HepG2 (cell line): ENCODE measurements around the gene CPNE1. TPM values are rescaled to one million over a fixed set of nuclear protein-coding genes. Genes with fewer than 3 reads are reported as not detected.

Experiments
- CEBPG ChIP-seq: IDR thresholded peaks from 2 replicates; pipeline ENCODE4 v1.6.1; 2016
- CEBPZ ChIP-seq: IDR thresholded peaks from 2 replicates; pipeline ENCODE4 v1.6.1; 2012; ENCODE audit warnings: low read length, improper control_type of control experiment
- DBP ChIP-seq: sonication (generic); formaldehyde crosslinking; IDR thresholded peaks from 2 replicates; pipeline ENCODE4 v1.4.0; 2020; ENCODE audit warnings: missing genetic modification reagents; ENCODE audit errors: not compliant biosample characterization
- REST ChIP-seq, 2 experiments: IDR thresholded peaks; 2 replicates each; pipeline ENCODE4 v1.6.1; 2011 to 2012; ENCODE audit warnings: low read length in 2 of 2, borderline replicate concordance in 1 of 2, low read depth in 1 of 2, mild to moderate bottlenecking in 1 of 2, moderate library complexity in 1 of 2
- ZBTB40 ChIP-seq, 2 experiments: fragments of 450-650 bp in 1 of 2; sonication (generic) in 1 of 2; formaldehyde crosslinking in 1 of 2; IDR thresholded peaks; 2 replicates each; pipeline versions ENCODE4 v1.6.1 to v1.8.0; 2016 to 2022; ENCODE audit warnings: antibody characterized with exemption in 1 of 2, mild to moderate bottlenecking in 1 of 2, missing genetic modification reagents in 1 of 2
- ZFP1 ChIP-seq: IDR thresholded peaks from 2 replicates; pipeline ENCODE4 v1.6.1; 2016
- ZNF343 ChIP-seq: sonication (generic); formaldehyde crosslinking; IDR thresholded peaks from 2 replicates; pipeline ENCODE4 v1.4.0; 2020; ENCODE audit warnings: mild to moderate bottlenecking, missing genetic modification reagents
- ZSCAN31 ChIP-seq: sonication (generic); formaldehyde crosslinking; IDR thresholded peaks from 2 replicates; pipeline ENCODE4 v1.5.0; 2020; ENCODE audit warnings: low read depth, mild to moderate bottlenecking, missing genetic modification reagents
- polyA plus RNA-seq, 8 experiments: library from polyadenylated mRNA; depleted of rRNA in 3 of 8; stranded (reverse) in 7 of 8; unstranded in 1 of 8; fragments of >200 nt; fragmentation: Illumina TruSeq in 4 of 8; extraction: Trizol in 4 of 8; gene quantifications; 2 replicates each; pipeline versions ENCODE4 v1.2.1 to v1.2.3, GENCODE V29; 2011 to 2016; ENCODE audit warnings: low read depth in 4 of 8, missing spikeins in 1 of 8, mixed read lengths in 1 of 8; ENCODE audit not compliant: insufficient read depth in 1 of 8
- total RNA-seq, 5 experiments: library from RNA; depleted of rRNA; stranded (reverse); fragments of >200 nt; fragmentation: Illumina TruSeq; extraction: Trizol; gene quantifications; 2 replicates each; pipeline ENCODE4 v1.2.3, GENCODE V29; 2016; ENCODE audit warnings: low read depth in 1 of 5

The CPNE1 gene
- total and polyA plus RNA-seq, 2 of the 13 experiments (the other 11 are each of a cell fraction or from before 2014, with no cell fraction given) = 408 to 431 TPM

GRCh38 chr20:35617397-35618262 lies 47.1 kb downstream of the CPNE1 start (continued):
- TF ChIP-seq ZBTB40 (IDR thresholded peaks at IDR 0.05) (no peak), ZBTB40 (CRISPR knock-in tag; IDR thresholded peaks at IDR 0.05) (0 out of 2 replicates have a peak, but pooled peaks have one; percentile 56), CEBPZ (no peak), ZFP1 (CRISPR knock-in tag) (peak; percentile 52; the same call in 1 of the 2 replicates), ZNF343 (no peak), DBP (CRISPR knock-in tag) (peak; percentile 42), REST (IDR thresholded peaks at IDR 0.05; ENCODE audit: borderline replicate concordance in 1 of 2, low read depth in 1 of 2, low read length in 2 of 2) (peak in 1 of 2 experiments; percentile 45; a peak in 1 of 4 replicates), ZSCAN31 (CRISPR knock-in tag) (peak; percentile 80; the same call in 1 of the 2 replicates), CEBPG (peak; percentile 78)
